Measurements from ENCODE around the gene ZEB2.

The ZEB2 gene

DNA sequence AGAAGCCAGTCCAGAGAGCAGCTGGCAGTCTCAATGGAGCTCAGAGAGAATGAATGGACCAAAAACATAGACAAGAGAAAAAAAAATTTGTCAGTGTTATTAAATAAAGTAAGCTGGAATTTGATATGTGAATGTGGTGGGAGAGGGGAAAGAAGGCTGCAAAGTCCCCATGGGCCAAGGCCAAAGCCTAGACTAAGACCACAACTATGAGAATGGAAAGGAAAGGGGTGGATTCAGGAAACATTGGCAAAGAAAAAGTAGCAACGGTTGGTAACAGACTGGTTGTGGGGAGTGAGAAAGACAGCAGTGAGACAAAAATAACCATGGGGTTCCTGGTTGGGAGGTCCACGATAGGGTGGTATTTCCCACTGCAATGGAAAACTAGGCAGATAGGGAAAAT is 47.0 kb downstream of the ZEB2 start:
- WGBS, 2 experiments, result 85 to 91% methylated on average over 2 of the region's 2 CpGs
- H3K4me3 ChIP-seq (ENCODE audit: insufficient read depth, low read depth, low read length), result no peak overlapping the region
- H3K4me1 ChIP-seq (ENCODE audit: control insufficient read depth, insufficient read depth, low read length), result peaks cover 52% of the 10 kb centered on the region
- no peaks in the 10 kb centered on the region for H3K27me3 ChIP-seq (ENCODE audit: control insufficient read depth, insufficient read depth, low read length, poor library complexity, severe bottlenecking)
- no peaks in the 10 kb centered on the region for H3K9me3 ChIP-seq (ENCODE audit: control insufficient read depth, low read length)
- H3K27ac ChIP-seq (ENCODE audit: insufficient read depth, low read depth, low read length, poor library complexity, severe bottlenecking), result no peak overlapping the region
- H3K36me3 ChIP-seq (ENCODE audit: control insufficient read depth, insufficient read depth, low read length), result peaks cover 5% of the 10 kb centered on the region

DNA sequence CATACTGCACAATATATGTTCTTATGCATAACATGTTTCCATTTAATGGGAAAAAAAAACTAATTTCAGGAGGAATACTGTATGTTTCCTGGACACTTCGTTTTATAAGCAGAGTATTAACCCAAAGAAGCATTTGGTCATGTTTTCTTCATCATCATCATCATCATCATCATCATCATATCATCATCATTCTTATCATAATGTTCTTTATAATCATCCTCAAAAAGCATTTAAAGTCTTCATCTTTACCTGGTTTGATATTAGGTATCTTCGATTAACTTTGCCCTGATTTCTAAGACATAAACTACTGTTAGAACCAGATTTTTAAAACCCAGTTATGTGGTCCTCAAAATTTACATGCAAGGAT is 47.9 kb downstream of the ZEB2 start:
- H3K4me3 ChIP-seq (ENCODE audit: insufficient read depth, low read depth, low read length), result no peak overlapping the region
- H3K36me3 ChIP-seq (ENCODE audit: control insufficient read depth, insufficient read depth, low read length), result peaks cover 5% of the 10 kb centered on the region
- H3K4me1 ChIP-seq (ENCODE audit: control insufficient read depth, insufficient read depth, low read length), result peaks cover 55% of the 10 kb centered on the region
- H3K27me3 ChIP-seq (ENCODE audit: control insufficient read depth, insufficient read depth, low read length, poor library complexity, severe bottlenecking), result no peaks in the 10 kb centered on the region
- peak overlapping the region; percentile 73 for H3K27ac ChIP-seq (ENCODE audit: insufficient read depth, low read depth, low read length, poor library complexity, severe bottlenecking)
- 79 to 96% methylated on average over 2 of the region's 2 CpGs for WGBS, 2 experiments
- no peaks in the 10 kb centered on the region for H3K9me3 ChIP-seq (ENCODE audit: control insufficient read depth, low read length)

DNA sequence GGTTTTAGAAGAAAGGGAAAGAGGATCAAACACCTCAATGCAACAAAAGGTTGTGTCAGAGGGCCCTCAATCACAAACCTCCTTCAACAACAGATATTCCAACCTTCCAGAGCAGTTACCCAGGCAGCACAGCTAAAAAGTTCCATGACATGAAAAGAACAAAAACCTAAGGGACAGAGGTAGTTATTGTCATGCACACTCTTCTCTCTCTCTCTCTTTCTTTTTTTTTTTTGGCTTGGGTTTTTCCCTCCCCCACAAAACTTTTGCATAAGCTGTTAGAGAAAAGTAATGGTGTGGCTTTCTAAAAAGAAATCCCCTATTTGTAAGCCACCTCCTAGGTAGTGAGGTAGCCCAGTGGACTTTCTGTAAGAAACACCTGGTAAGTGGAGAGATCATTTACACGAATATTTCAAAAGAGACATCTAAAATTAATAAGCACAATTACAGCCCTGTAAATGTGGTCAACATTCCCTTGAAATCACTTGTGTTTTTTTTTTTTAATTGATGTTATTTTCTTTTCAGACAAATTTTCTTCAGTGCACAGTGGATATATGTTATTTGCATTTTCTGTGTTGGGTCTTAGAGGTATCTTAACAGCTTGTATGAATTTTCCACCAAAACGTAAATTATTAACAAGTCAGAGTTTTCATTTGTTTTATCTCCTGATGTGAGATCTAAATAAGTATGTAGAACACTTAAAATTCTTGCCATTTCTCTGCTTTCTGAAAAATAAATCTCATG is 48.4 kb downstream of the ZEB2 start:
- Histone ChIP-seq H3K4me1 (ENCODE audit: control insufficient read depth, insufficient read depth, low read length) (peaks cover 61% of the 10 kb centered on the region), H3K36me3 (ENCODE audit: control insufficient read depth, insufficient read depth, low read length) (peaks cover 5% of the 10 kb centered on the region), H3K9me3 (ENCODE audit: control insufficient read depth, low read length) (no peaks in the 10 kb centered on the region), H3K27ac (ENCODE audit: insufficient read depth, low read depth, low read length, poor library complexity, severe bottlenecking) (peak overlapping the region; percentile 73), H3K4me3 (ENCODE audit: insufficient read depth, low read depth, low read length) (no peak overlapping the region), H3K27me3 (ENCODE audit: control insufficient read depth, insufficient read depth, low read length, poor library complexity, severe bottlenecking) (no peaks in the 10 kb centered on the region)
- 20% methylated on average over 2 of the region's 2 CpGs; no CpG with 5 or more reads in 1 of the 2 experiments for WGBS, 2 experiments

DNA sequence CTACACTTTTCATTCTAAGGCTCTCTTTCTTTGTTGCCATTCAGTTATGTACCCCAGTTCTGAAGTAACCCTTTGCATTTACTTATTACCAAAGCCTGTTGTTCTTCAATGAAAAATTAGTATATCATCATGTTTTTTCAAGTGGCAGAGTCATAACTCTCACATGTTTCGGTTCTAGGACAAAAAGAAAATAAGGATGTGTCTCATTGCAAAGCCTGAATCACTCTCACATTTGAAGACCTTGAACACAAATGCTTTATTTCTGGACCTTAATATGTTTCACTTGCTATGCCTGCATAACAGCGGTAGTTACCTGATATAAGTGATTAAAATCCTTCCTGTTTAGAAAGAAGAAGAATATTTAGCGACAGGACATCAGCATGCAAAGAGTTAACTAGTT is 49.1 kb downstream of the ZEB2 start:
- no peaks in the 10 kb centered on the region for H3K9me3 ChIP-seq (ENCODE audit: control insufficient read depth, low read length)
- no peaks in the 10 kb centered on the region for H3K27me3 ChIP-seq (ENCODE audit: control insufficient read depth, insufficient read depth, low read length, poor library complexity, severe bottlenecking)
- H3K36me3 ChIP-seq (ENCODE audit: control insufficient read depth, insufficient read depth, low read length), result peaks cover 5% of the 10 kb centered on the region
- H3K4me1 ChIP-seq (ENCODE audit: control insufficient read depth, insufficient read depth, low read length), result peaks cover 56% of the 10 kb centered on the region
- no peak overlapping the region for H3K4me3 ChIP-seq (ENCODE audit: insufficient read depth, low read depth, low read length)
- peak overlapping the region; percentile 73 for H3K27ac ChIP-seq (ENCODE audit: insufficient read depth, low read depth, low read length, poor library complexity, severe bottlenecking)
- 50 to 89% methylated on average over 1 to 3 of the region's 3 CpGs for WGBS, 2 experiments

DNA sequence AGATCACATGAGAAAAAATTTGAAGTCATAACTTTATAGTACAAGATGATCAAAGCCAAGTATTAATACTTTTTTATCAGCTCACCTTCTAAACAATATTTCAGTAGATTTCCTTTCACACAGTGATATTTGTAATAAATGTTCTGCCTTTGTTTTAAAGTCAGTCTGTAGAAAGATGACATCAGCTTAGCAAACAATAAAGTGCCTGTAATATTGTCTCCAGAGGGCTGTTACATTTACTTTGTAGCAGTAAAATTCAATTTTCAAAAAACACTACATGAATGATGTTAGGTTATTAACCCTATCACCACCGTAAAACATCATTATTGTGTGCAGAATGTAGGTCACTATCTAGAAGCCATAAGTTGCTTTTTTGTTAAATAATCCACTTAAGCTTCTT is 49.6 kb downstream of the ZEB2 start:
- Histone ChIP-seq H3K36me3 (ENCODE audit: control insufficient read depth, insufficient read depth, low read length) (peaks cover 5% of the 10 kb centered on the region), H3K4me1 (ENCODE audit: control insufficient read depth, insufficient read depth, low read length) (peaks cover 52% of the 10 kb centered on the region), H3K4me3 (ENCODE audit: insufficient read depth, low read depth, low read length) (no peak overlapping the region), H3K27me3 (ENCODE audit: control insufficient read depth, insufficient read depth, low read length, poor library complexity, severe bottlenecking) (no peaks in the 10 kb centered on the region), H3K9me3 (ENCODE audit: control insufficient read depth, low read length) (no peaks in the 10 kb centered on the region), H3K27ac (ENCODE audit: insufficient read depth, low read depth, low read length, poor library complexity, severe bottlenecking) (peak overlapping the region; percentile 73)
- no CpG with 5 or more reads among the region's 1 CpG for WGBS, 2 experiments

DNA sequence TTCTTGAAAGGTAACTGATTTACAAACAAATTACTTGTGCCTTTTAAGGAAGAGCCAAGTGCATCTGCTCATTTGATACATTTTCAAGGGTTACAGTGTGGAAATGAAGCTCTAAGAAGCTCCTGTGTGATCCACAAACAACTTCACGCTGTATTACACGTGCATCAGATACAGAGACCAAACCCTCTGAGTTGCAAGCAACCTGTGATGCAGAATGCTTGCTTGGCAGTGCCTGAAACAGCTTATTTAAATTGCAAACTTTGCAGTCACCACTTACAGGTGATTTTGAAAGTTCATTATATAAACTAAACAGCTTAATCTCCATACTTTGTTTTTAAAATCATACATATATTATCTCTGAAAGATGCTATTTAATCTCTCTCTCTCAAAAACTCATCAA is 50.1 kb downstream of the ZEB2 start:
- no peaks in the 10 kb centered on the region for H3K27me3 ChIP-seq (ENCODE audit: control insufficient read depth, insufficient read depth, low read length, poor library complexity, severe bottlenecking)
- no peak overlapping the region for H3K27ac ChIP-seq (ENCODE audit: insufficient read depth, low read depth, low read length, poor library complexity, severe bottlenecking)
- no peaks in the 10 kb centered on the region for H3K9me3 ChIP-seq (ENCODE audit: control insufficient read depth, low read length)
- H3K4me1 ChIP-seq (ENCODE audit: control insufficient read depth, insufficient read depth, low read length), result peaks cover 52% of the 10 kb centered on the region
- WGBS, 2 experiments, result 31 to 46% methylated on average over 2 of the region's 2 CpGs
- H3K4me3 ChIP-seq (ENCODE audit: insufficient read depth, low read depth, low read length), result no peak overlapping the region
- H3K36me3 ChIP-seq (ENCODE audit: control insufficient read depth, insufficient read depth, low read length), result peaks cover 5% of the 10 kb centered on the region

DNA sequence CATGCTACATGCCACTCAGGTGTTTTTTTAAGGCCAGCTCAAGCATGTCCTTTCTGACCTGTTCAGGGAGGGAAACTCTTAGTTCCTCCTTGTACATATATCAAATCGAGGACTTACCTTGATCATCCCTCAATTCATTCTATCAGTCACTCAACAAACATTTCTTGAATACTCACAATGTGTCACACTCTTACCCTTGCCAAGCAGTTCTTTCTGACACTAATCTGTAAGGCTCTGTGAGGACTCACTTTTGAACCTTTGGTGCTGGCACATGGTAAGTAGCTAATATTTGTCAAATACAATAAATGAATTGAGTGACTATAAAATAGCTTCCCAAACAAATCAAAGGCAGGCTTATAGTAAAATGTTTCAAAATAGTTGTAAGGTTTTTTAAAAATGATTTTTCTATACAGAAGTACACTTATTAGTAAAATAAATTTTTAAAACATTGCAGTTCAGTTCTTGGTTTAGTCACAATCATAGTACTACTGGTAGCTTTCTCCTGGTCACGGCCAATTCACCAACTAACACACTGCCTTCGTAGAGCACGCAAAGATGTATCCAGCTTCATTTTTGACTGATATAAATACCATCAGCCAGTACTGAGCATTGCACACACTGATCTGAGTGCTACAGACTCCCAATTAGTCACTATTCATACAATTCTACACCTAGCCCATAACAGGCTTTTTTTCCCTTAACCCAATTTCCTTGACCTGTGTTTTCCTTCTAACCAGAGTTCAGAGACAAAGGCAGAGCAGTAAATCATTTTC is 50.9 kb downstream of the ZEB2 start:
- Histone ChIP-seq H3K36me3 (ENCODE audit: control insufficient read depth, insufficient read depth, low read length) (peaks cover 5% of the 10 kb centered on the region), H3K9me3 (ENCODE audit: control insufficient read depth, low read length) (no peaks in the 10 kb centered on the region), H3K4me3 (ENCODE audit: insufficient read depth, low read depth, low read length) (no peak overlapping the region), H3K27ac (ENCODE audit: insufficient read depth, low read depth, low read length, poor library complexity, severe bottlenecking) (no peak overlapping the region), H3K27me3 (ENCODE audit: control insufficient read depth, insufficient read depth, low read length, poor library complexity, severe bottlenecking) (no peaks in the 10 kb centered on the region), H3K4me1 (ENCODE audit: control insufficient read depth, insufficient read depth, low read length) (peaks cover 52% of the 10 kb centered on the region)
- WGBS, 2 experiments, result 78 to 79% methylated on average over 4 of the region's 4 CpGs

DNA sequence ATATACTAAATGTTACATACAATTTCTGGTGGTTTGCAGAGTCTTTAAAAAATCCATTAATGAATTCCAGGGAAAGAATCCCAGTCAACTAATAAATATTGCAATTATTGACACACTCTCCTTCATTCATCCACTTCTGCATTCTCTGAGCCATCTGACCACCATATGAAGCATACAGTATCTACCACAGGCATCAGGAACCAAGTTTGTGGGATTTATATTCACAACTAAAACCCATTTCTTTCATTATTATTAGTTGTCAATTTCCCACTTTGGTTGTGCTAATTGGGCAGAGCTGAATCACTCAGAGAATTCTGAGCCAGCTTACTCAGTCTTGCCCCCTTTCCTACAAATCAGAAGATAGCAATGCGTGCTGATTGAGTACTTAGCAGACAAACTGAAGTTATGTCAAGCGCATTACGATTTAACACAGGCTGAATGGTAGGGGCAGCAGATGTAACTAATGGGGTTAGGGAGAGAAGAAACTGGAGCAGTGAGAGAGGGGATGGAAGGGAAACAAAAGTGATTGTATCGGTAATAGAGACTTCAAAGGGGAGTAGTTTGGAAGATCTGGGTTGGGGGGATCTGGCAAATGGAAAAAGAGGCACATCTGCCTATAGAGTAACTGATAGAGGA is 52.3 kb downstream of the ZEB2 start:
- 57 to 64% methylated on average over 4 of the region's 4 CpGs for WGBS, 2 experiments
- H3K27ac ChIP-seq (ENCODE audit: insufficient read depth, low read depth, low read length, poor library complexity, severe bottlenecking), result peak overlapping the region; percentile 4
- no peaks in the 10 kb centered on the region for H3K27me3 ChIP-seq (ENCODE audit: control insufficient read depth, insufficient read depth, low read length, poor library complexity, severe bottlenecking)
- H3K4me1 ChIP-seq (ENCODE audit: control insufficient read depth, insufficient read depth, low read length), result peaks cover 54% of the 10 kb centered on the region
- H3K9me3 ChIP-seq (ENCODE audit: control insufficient read depth, low read length), result no peaks in the 10 kb centered on the region
- no peaks in the 10 kb centered on the region for H3K36me3 ChIP-seq (ENCODE audit: control insufficient read depth, insufficient read depth, low read length)
- H3K4me3 ChIP-seq (ENCODE audit: insufficient read depth, low read depth, low read length), result no peak overlapping the region

DNA sequence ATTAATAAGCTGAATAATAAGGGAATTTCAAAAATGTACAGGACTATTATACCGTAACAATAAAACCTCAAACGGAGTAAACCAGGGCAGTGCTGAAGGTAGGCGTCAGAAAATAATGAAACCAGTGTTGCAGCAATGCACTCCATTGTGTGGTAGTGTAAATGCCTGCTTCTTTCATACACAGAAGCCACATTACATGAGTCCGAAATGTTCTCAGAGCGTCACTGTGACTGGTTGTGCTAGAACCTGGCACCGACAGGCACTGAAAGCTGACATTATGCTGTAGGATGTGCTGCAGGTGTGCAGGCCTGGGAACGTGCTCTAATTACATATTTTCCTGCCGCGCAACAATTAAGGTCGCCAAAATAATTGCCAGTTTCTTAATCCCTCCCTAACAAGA is 53.3 kb downstream of the ZEB2 start:
- Histone ChIP-seq H3K4me1 (ENCODE audit: control insufficient read depth, insufficient read depth, low read length) (peaks cover 57% of the 10 kb centered on the region), H3K9me3 (ENCODE audit: control insufficient read depth, low read length) (no peaks in the 10 kb centered on the region), H3K27ac (ENCODE audit: insufficient read depth, low read depth, low read length, poor library complexity, severe bottlenecking) (no peak overlapping the region), H3K4me3 (ENCODE audit: insufficient read depth, low read depth, low read length) (no peak overlapping the region), H3K36me3 (ENCODE audit: control insufficient read depth, insufficient read depth, low read length) (no peaks in the 10 kb centered on the region), H3K27me3 (ENCODE audit: control insufficient read depth, insufficient read depth, low read length, poor library complexity, severe bottlenecking) (no peaks in the 10 kb centered on the region)
- 90 to 92% methylated on average over 10 of the region's 10 CpGs for WGBS, 2 experiments

DNA sequence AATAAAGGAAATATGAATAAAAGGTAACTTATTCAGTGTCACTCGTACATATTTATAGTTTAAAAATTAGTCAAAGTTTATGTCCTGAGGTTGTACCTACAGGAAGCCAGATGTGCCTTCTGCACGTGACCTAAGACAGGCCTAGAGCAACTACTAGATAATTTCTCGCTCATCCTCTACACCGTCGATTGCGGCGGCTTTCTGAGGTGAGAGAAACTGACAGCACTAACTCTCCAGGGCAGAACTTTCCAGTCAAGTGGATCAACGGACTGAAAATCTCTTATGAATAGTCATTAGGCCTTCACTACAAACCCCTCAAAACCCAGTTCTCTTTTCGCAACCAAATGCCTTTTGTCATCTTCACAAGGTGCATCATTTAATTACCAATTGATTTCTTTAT is 54.2 kb downstream of the ZEB2 start:
- Histone ChIP-seq H3K27me3 (ENCODE audit: control insufficient read depth, insufficient read depth, low read length, poor library complexity, severe bottlenecking) (no peaks in the 10 kb centered on the region), H3K9me3 (ENCODE audit: control insufficient read depth, low read length) (no peaks in the 10 kb centered on the region), H3K4me3 (ENCODE audit: insufficient read depth, low read depth, low read length) (no peak overlapping the region), H3K27ac (ENCODE audit: insufficient read depth, low read depth, low read length, poor library complexity, severe bottlenecking) (no peak overlapping the region), H3K36me3 (ENCODE audit: control insufficient read depth, insufficient read depth, low read length) (no peaks in the 10 kb centered on the region), H3K4me1 (ENCODE audit: control insufficient read depth, insufficient read depth, low read length) (peaks cover 53% of the 10 kb centered on the region)
- 95 to 97% methylated on average over 8 to 9 of the region's 9 CpGs for WGBS, 2 experiments
